Endothelial cell of umbilical vein (primary cell): ENCODE measurements around the gene RAMP3.

ENCODE experiments used
- EZH2 ChIP-seq: IDR thresholded peaks from 2 replicates; pipeline ENCODE4 v1.6.1; 2012; ENCODE audit warnings: borderline replicate concordance, low read depth, mild to moderate bottlenecking, moderate library complexity, low read length, inconsistent platforms; ENCODE audit not compliant: severe bottlenecking
- FOS ChIP-seq: IDR thresholded peaks from 2 replicates; pipeline ENCODE4 v1.6.1; 2011; ENCODE audit warnings: mild to moderate bottlenecking, low read length, moderate library complexity, borderline replicate concordance; ENCODE audit not compliant: insufficient read depth
- GATA2 ChIP-seq: IDR thresholded peaks from 2 replicates; pipeline ENCODE4 v1.7.0; 2011; ENCODE audit warnings: low read depth, mild to moderate bottlenecking, moderate library complexity, mixed read lengths, low read length; ENCODE audit not compliant: insufficient read length, insufficient read depth
- JUN ChIP-seq: IDR thresholded peaks from 2 replicates; pipeline ENCODE4 v1.6.1; 2011; ENCODE audit warnings: borderline replicate concordance, low read depth; ENCODE audit not compliant: insufficient read length, insufficient read depth
- MAX ChIP-seq: IDR thresholded peaks from 2 replicates; pipeline ENCODE4 v1.6.1; 2011; ENCODE audit not compliant: insufficient read depth, insufficient read length
- MYC ChIP-seq: IDR thresholded peaks from one replicate; pipeline ENCODE4 v1.6.1; 2011; ENCODE audit warnings: mild to moderate bottlenecking, low read depth, low read length
- POLR2A ChIP-seq: IDR thresholded peaks from 2 replicates; pipeline ENCODE4 v1.6.1; 2012; ENCODE audit warnings: low read depth, mild to moderate bottlenecking, control low read depth, low read length
- POLR2AphosphoS5 ChIP-seq: IDR thresholded peaks from 2 replicates; pipeline ENCODE4 v1.6.1; 2012; ENCODE audit warnings: low read depth, mild to moderate bottlenecking, control low read depth, low read length, moderate library complexity; ENCODE audit not compliant: insufficient read depth
- TF ChIP-seq, protein P1 (sequence below), 2 donors: IDR thresholded peaks; 1 replicate in 1 of 2; 2 replicates in 1 of 2; pipeline ENCODE4 v1.5.1; 2011; ENCODE audit warnings: low read length in 2 of 2, mild to moderate bottlenecking in 2 of 2, moderate library complexity in 2 of 2, control low read depth in 1 of 2, inconsistent platforms in 1 of 2, low read depth in 1 of 2; ENCODE audit not compliant: insufficient read depth in 1 of 2; ENCODE audit errors: extremely low read depth in 1 of 2

DNA sequence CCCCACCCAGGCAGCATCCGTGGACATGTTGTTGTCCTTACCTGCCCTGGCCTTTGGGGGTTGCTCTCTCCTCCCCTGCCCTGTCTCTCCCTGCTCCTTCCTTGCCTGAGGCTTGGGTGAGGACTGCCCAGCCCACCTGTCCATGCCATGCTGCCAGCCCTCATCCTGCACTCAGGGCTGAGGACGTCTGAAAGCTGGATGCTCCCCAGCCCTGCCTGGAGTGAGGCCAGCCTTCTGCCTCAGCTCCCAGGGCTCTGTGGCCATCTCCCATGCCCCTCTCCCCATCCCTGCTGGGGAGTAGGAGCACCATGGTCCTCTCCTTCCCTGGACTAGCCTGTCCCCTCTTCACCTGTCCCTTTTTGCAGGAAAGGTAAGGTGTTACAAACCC is 68.4 kb downstream of the RAMP3 start:
- TF ChIP-seq, protein P1, sequence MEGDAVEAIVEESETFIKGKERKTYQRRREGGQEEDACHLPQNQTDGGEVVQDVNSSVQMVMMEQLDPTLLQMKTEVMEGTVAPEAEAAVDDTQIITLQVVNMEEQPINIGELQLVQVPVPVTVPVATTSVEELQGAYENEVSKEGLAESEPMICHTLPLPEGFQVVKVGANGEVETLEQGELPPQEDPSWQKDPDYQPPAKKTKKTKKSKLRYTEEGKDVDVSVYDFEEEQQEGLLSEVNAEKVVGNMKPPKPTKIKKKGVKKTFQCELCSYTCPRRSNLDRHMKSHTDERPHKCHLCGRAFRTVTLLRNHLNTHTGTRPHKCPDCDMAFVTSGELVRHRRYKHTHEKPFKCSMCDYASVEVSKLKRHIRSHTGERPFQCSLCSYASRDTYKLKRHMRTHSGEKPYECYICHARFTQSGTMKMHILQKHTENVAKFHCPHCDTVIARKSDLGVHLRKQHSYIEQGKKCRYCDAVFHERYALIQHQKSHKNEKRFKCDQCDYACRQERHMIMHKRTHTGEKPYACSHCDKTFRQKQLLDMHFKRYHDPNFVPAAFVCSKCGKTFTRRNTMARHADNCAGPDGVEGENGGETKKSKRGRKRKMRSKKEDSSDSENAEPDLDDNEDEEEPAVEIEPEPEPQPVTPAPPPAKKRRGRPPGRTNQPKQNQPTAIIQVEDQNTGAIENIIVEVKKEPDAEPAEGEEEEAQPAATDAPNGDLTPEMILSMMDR (IDR thresholded peaks at IDR 0.05; ENCODE audit: extremely low read depth in 1 of 2, insufficient read depth in 1 of 2, low read depth in 1 of 2, low read length in 2 of 2), result no peak
- TF ChIP-seq JUN (no peak), POLR2AphosphoS5 (no peak), EZH2 (no peak), POLR2A (no peak), MYC (no peak), FOS (no peak), MAX (no peak), GATA2 (no peak)
